IMR-90 (cell line): ENCODE measurements around the gene CDH15. TPM values are rescaled to one million over a fixed set of nuclear protein-coding genes. Genes with fewer than 3 reads are reported as not detected.

ENCODE experiments used
- ATAC-seq: fragments of 200-7000 bp; cut with Tn5 transposase; 2 replicates; pipeline ENCODE4 v1.9.1; 2020; ENCODE audit warnings: low read depth, mild to moderate bottlenecking, moderate library complexity
- BruUV-seq: library from RNA; stranded (reverse); fragments of 400-500 nt; replicated peaks from 2 replicates; lab custom pipeline; 2021; lab: Mats Ljungman, UMichigan
- CTCF ChIA-PET: fragments of 300-600 bp; formaldehyde crosslinking; extraction: SDS; loops from one replicate; lab custom pipeline; 2021; ENCODE audit warnings: antibody characterized with exemption; lab: Yijun Ruan, JAX
- POLR2A ChIA-PET: fragments of 300-600 bp; sonication (Branson Sonifier 250); formaldehyde crosslinking; loops from one replicate; lab custom pipeline; 2022; ENCODE audit warnings: antibody characterized with exemption; ENCODE audit not compliant: unreplicated experiment; lab: Charles Lee
- DNase-seq: peaks from one replicate; pipeline ENCODE4 v3.0.0; 2013
- H2AFZ ChIP-seq: replicated peaks from 2 replicates; pipeline ENCODE3; 2013; ENCODE audit warnings: low read length, mild to moderate bottlenecking; ENCODE audit not compliant: poor library complexity
- H2AK5ac ChIP-seq: 2 replicates; pipeline ENCODE4 v1.6.1; 2013; ENCODE audit warnings: low read depth, low read length, inconsistent platforms
- H2AK9ac ChIP-seq: replicated peaks from 2 replicates; pipeline ENCODE3; 2013; ENCODE audit warnings: mild to moderate bottlenecking, low read depth, low read length, moderate library complexity; ENCODE audit not compliant: poor library complexity
- H2BK120ac ChIP-seq: 2 replicates; pipeline ENCODE4 v1.6.1; 2013; ENCODE audit warnings: low read depth, low read length, inconsistent platforms
- H2BK15ac ChIP-seq: 3 replicates; pipeline ENCODE4 v1.6.1; 2013; ENCODE audit warnings: low read depth, low read length, inconsistent platforms
- H2BK20ac ChIP-seq: 2 replicates; pipeline ENCODE4 v1.6.1; 2013; ENCODE audit warnings: low read depth, mild to moderate bottlenecking, inconsistent platforms, low read length, moderate library complexity
- H2BK5ac ChIP-seq: 2 replicates; pipeline ENCODE4 v1.6.1; 2013; ENCODE audit warnings: mild to moderate bottlenecking, low read depth, low read length, inconsistent platforms; ENCODE audit not compliant: poor library complexity, severe bottlenecking
- H3K14ac ChIP-seq: replicated peaks from 2 replicates; pipeline ENCODE4 v1.6.1; 2013; ENCODE audit warnings: low read depth, low read length, inconsistent platforms
- H3K18ac ChIP-seq: 2 replicates; pipeline ENCODE4 v1.6.1; 2013; ENCODE audit warnings: low read depth, low read length, control low read depth
- H3K23ac ChIP-seq: 2 replicates; pipeline ENCODE4 v1.6.1; 2013; ENCODE audit warnings: low read depth, low read length, inconsistent platforms
- H3K27ac ChIP-seq: 2 replicates; pipeline ENCODE4 v1.5.1; 2013; ENCODE audit warnings: mild to moderate bottlenecking, control low read depth, low read length; ENCODE audit not compliant: insufficient read depth
- H3K27me3 ChIP-seq: 2 replicates; pipeline ENCODE4 v1.6.1; 2013; ENCODE audit warnings: low read length; ENCODE audit not compliant: control insufficient read depth, insufficient read depth
- H3K36me3 ChIP-seq: 2 replicates; pipeline ENCODE4 v1.6.1; 2013; ENCODE audit warnings: low read length, mixed read lengths; ENCODE audit not compliant: control insufficient read depth, insufficient read depth
- H3K4ac ChIP-seq: 2 replicates; pipeline ENCODE4 v1.6.1; 2013; ENCODE audit warnings: low read depth, low read length, inconsistent platforms
- H3K4me1 ChIP-seq: 2 replicates; pipeline ENCODE4 v1.6.1; 2013; ENCODE audit warnings: low read length, mixed read lengths; ENCODE audit not compliant: control insufficient read depth, insufficient read depth
- H3K4me2 ChIP-seq: 2 replicates; pipeline ENCODE4 v1.6.1; 2013; ENCODE audit warnings: low read depth, mild to moderate bottlenecking, control low read depth, low read length, moderate library complexity
- H3K4me3 ChIP-seq: 2 replicates; pipeline ENCODE4 v1.5.1; 2013; ENCODE audit warnings: low read depth, mild to moderate bottlenecking, control low read depth, low read length, moderate library complexity; ENCODE audit not compliant: insufficient read depth
- H3K56ac ChIP-seq: 2 replicates; pipeline ENCODE4 v1.6.1; 2013; ENCODE audit warnings: low read length, inconsistent platforms; ENCODE audit not compliant: insufficient read depth; ENCODE audit errors: extremely low read depth
- H3K79me1 ChIP-seq, 2 experiments: 2 replicates each; pipeline ENCODE4 v1.6.1; 2013; ENCODE audit warnings: low read length in 2 of 2, inconsistent platforms in 1 of 2, low read depth in 1 of 2
- H3K9ac ChIP-seq: 2 replicates; pipeline ENCODE4 v1.6.1; 2013; ENCODE audit warnings: low read depth, low read length, control low read depth
- H3K9me1 ChIP-seq: 2 replicates; pipeline ENCODE4 v1.6.1; 2013; ENCODE audit warnings: low read length, inconsistent platforms; ENCODE audit not compliant: insufficient read depth
- H3K9me3 ChIP-seq: 2 replicates; pipeline ENCODE4 v1.6.1; 2013; ENCODE audit warnings: low read length; ENCODE audit not compliant: control insufficient read depth, insufficient read depth
- H4K20me1 ChIP-seq: 2 replicates; pipeline ENCODE4 v1.6.1; 2013; ENCODE audit warnings: low read length, inconsistent platforms; ENCODE audit not compliant: insufficient read depth
- H4K5ac ChIP-seq: 2 replicates; pipeline ENCODE4 v1.6.1; 2013; ENCODE audit warnings: mild to moderate bottlenecking, low read depth, low read length, control low read depth
- H4K8ac ChIP-seq, 2 experiments: 2 replicates each; pipeline ENCODE4 v1.6.1; 2013; ENCODE audit warnings: low read depth in 2 of 2, low read length in 2 of 2, control low read depth in 1 of 2, inconsistent platforms in 1 of 2
- H4K91ac ChIP-seq: 2 replicates; pipeline ENCODE4 v1.6.1; 2013; ENCODE audit warnings: low read depth, low read length, inconsistent platforms; ENCODE audit not compliant: insufficient read depth
- BHLHE40 ChIP-seq: fragments of 150-350 bp; IDR thresholded peaks from 2 replicates; pipeline ENCODE4 v1.6.1; 2016; ENCODE audit warnings: mild to moderate bottlenecking, low read depth, low read length
- CEBPB ChIP-seq: IDR thresholded peaks from 2 replicates; pipeline ENCODE4 v1.6.1; 2012; ENCODE audit warnings: low read depth, low read length, improper control_type of control experiment
- CHD1 ChIP-seq: IDR thresholded peaks from 2 replicates; pipeline ENCODE4 v1.6.1; 2012; ENCODE audit warnings: low read depth, low read length, improper control_type of control experiment
- FOS ChIP-seq: fragments of 150-350 bp; IDR thresholded peaks from 2 replicates; pipeline ENCODE4 v1.6.1; 2016; ENCODE audit warnings: low read depth, low read length
- MAFK ChIP-seq: IDR thresholded peaks from 2 replicates; pipeline ENCODE4 v1.6.1; 2012; ENCODE audit warnings: low read depth, low read length, improper control_type of control experiment
- MAZ ChIP-seq: IDR thresholded peaks from 2 replicates; pipeline ENCODE4 v1.6.1; 2012; ENCODE audit warnings: low read depth, mild to moderate bottlenecking, low read length, improper control_type of control experiment, moderate library complexity, borderline replicate concordance
- MXI1 ChIP-seq: IDR thresholded peaks from 2 replicates; pipeline ENCODE4 v1.6.1; 2012; ENCODE audit warnings: low read depth, mild to moderate bottlenecking, low read length, moderate library complexity, borderline replicate concordance
- NFE2L2 ChIP-seq: fragments of 150-350 bp; IDR thresholded peaks from 2 replicates; pipeline ENCODE4 v1.6.1; 2016; ENCODE audit warnings: low read depth, mild to moderate bottlenecking, low read length
- POLR2A ChIP-seq: IDR thresholded peaks from 2 replicates; pipeline ENCODE4 v1.6.1; 2012; ENCODE audit warnings: mild to moderate bottlenecking, low read depth, low read length
- RAD21 ChIP-seq: IDR thresholded peaks from 2 replicates; pipeline ENCODE4 v1.6.1; 2012; ENCODE audit warnings: low read length, improper control_type of control experiment
- RCOR1 ChIP-seq: IDR thresholded peaks from 2 replicates; pipeline ENCODE4 v1.6.1; 2012; ENCODE audit warnings: mild to moderate bottlenecking, low read length, improper control_type of control experiment; ENCODE audit not compliant: insufficient replicate concordance
- WGBS, 2 experiments: methylation state at CpG; one replicate each; pipeline versions ENCODE4 v1.1.5 to v1.1.7; 2013; ENCODE audit warnings: missing lambda C conversion rate in 2 of 2; ENCODE audit not compliant: insufficient read length in 1 of 2; ENCODE audit errors: extremely low coverage in 2 of 2; 5-methylcytosine and 5-hydroxymethylcytosine counted together
- dilution Hi-C: fragments of 300-500 bp; cut with HindIII; formaldehyde crosslinking; loops from one replicate; pipeline ENCODE4 v1.14.3; 2018; ENCODE audit warnings: low sequenced_read_pairs; ENCODE audit not compliant: unreplicated experiment
- in situ Hi-C: fragments of 300-500 bp; cut with MboI; formaldehyde crosslinking; loops from 3 replicates; pipeline ENCODE4 v1.14.3; 2019; ENCODE audit warnings: low sequenced_read_pairs, inconsistent platforms, mixed read lengths
- intact Hi-C: fragments of 100-400 bp; cut with micrococcal nuclease; formaldehyde crosslinking; loops from 2 replicates; pipeline ENCODE4 v1.10.0; 2022
- polyA plus RNA-seq, 3 experiments: library from polyadenylated mRNA; depleted of rRNA; stranded (reverse); fragments of >200 nt; gene quantifications; 2 replicates each; pipeline ENCODE4 v1.2.3, GENCODE V29; 2012; ENCODE audit warnings: low replicate concordance in 1 of 3
- total RNA-seq: library from RNA; depleted of rRNA; stranded (reverse); fragments of >200 nt; gene quantifications from 2 replicates; pipeline ENCODE4 v1.2.3, GENCODE V29; 2012
- TF ChIP-seq, protein P1 (sequence below): conservative IDR thresholded peaks from 2 replicates; pipeline ENCODE4 v1.5.1; 2012; ENCODE audit warnings: mild to moderate bottlenecking, low read depth, low read length, improper control_type of control experiment
- TF ChIP-seq, protein P2 (sequence below): fragments of 150-350 bp; IDR thresholded peaks from 2 replicates; pipeline ENCODE4 v1.6.1; 2016; ENCODE audit warnings: low read depth, mild to moderate bottlenecking, low read length, moderate library complexity, borderline replicate concordance

CDH15 gene
- total and polyA plus RNA-seq, 2 of the 4 experiments (the other 2 are of a cell fraction), result 0.18 to 0.62 TPM

DNA sequence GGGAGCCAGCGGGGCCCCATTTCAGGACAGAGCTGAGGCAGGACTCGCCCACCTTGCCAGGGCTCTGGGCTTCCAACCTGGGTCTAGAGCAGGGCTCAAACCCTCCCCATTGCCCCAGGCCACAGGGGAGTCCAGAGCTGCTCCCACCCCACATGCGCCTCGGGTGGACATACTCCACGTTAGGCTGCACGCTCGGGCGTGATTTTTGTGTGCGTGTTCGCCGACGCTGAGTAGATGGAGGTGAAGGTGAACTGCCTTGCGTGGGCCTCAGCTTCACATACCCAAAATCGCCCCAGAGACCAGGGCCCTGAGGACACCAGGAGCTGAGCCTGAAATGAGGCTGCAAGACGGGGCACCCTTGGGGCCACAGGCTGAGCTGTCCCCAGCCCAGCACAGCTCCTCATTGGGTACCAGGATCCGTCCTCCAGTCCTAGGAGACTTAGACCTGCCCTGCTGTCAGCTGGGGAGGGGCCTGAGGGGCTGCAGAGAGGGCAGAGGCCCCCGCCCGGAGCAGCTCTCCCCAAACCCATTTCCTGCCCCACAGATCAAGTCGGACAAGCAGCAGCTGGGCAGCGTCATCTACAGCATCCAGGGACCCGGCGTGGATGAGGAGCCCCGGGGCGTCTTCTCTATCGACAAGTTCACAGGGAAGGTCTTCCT is 8.2 kb downstream of the CDH15 start:
- Histone ChIP-seq H4K5ac (no peak overlapping the region), H3K23ac (no peak overlapping the region), H3K9me1 (no peaks in the 10 kb centered on the region), H2BK15ac (no peak overlapping the region), H2BK5ac (no peak overlapping the region), H3K27me3 (peaks cover 41% of the 10 kb centered on the region), H3K9ac (no peak overlapping the region), H3K27ac (no peak overlapping the region), H4K20me1 (no peaks in the 10 kb centered on the region), H3K4me3 (no peak overlapping the region), H2BK20ac (no peak overlapping the region), H3K4ac (no peak overlapping the region), H3K9me3 (no peaks in the 10 kb centered on the region), H2AK9ac (peak overlapping the region; percentile 70), H3K4me1 (no peaks in the 10 kb centered on the region), H4K91ac (no peak overlapping the region), H3K14ac (no peak overlapping the region), H2AFZ (no peak overlapping the region), H3K56ac (no peak overlapping the region), H2AK5ac (no peak overlapping the region), H3K79me1 (no peaks in the 10 kb centered on the region), H2BK120ac (no peak overlapping the region), H3K4me2 (no peak overlapping the region), H3K36me3 (no peaks in the 10 kb centered on the region), H3K18ac (no peak overlapping the region), H4K8ac (no peak overlapping the region)
- no peak for DNase-seq
- ChIA-PET POLR2A (no interaction called here), CTCF (no interaction called here)
- TF ChIP-seq MXI1 (no peak), RAD21 (no peak), NFE2L2 (no peak), POLR2A (no peak), MAFK (no peak), BHLHE40 (no peak), CEBPB (no peak), FOS (no peak), CHD1 (no peak), RCOR1 (no peak), MAZ (no peak)
- TF ChIP-seq, protein P1, sequence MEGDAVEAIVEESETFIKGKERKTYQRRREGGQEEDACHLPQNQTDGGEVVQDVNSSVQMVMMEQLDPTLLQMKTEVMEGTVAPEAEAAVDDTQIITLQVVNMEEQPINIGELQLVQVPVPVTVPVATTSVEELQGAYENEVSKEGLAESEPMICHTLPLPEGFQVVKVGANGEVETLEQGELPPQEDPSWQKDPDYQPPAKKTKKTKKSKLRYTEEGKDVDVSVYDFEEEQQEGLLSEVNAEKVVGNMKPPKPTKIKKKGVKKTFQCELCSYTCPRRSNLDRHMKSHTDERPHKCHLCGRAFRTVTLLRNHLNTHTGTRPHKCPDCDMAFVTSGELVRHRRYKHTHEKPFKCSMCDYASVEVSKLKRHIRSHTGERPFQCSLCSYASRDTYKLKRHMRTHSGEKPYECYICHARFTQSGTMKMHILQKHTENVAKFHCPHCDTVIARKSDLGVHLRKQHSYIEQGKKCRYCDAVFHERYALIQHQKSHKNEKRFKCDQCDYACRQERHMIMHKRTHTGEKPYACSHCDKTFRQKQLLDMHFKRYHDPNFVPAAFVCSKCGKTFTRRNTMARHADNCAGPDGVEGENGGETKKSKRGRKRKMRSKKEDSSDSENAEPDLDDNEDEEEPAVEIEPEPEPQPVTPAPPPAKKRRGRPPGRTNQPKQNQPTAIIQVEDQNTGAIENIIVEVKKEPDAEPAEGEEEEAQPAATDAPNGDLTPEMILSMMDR, result no peak
- TF ChIP-seq, protein P2, sequence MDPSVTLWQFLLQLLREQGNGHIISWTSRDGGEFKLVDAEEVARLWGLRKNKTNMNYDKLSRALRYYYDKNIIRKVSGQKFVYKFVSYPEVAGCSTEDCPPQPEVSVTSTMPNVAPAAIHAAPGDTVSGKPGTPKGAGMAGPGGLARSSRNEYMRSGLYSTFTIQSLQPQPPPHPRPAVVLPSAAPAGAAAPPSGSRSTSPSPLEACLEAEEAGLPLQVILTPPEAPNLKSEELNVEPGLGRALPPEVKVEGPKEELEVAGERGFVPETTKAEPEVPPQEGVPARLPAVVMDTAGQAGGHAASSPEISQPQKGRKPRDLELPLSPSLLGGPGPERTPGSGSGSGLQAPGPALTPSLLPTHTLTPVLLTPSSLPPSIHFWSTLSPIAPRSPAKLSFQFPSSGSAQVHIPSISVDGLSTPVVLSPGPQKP, result no peak
- in situ Hi-C loops (no loop called here), intact Hi-C loops (no loop called here), dilution Hi-C loops (no loop called here)
- no peak for ATAC-seq
- no TSS peak for BruUV-seq
- WGBS, 2 experiments, result 0% methylated on average over 5 of the region's 25 CpGs; no CpG with 5 or more reads in 1 of the 2 experiments
